IMR-90 (cell line): ENCODE results near the gene AGPAT1. TPM values are rescaled to one million over a fixed set of nuclear protein-coding genes. Genes with fewer than 3 reads are reported as not detected.

Experiments used
- ATAC-seq: fragments of 200-7000 bp; cut with Tn5 transposase; 2 replicates; pipeline ENCODE4 v1.9.1; 2020; ENCODE audit warnings: low read depth, mild to moderate bottlenecking, moderate library complexity
- BruUV-seq: library from RNA; stranded (reverse); fragments of 400-500 nt; replicated peaks from 2 replicates; lab custom pipeline; 2021; lab: Mats Ljungman, UMichigan
- CTCF ChIA-PET: fragments of 300-600 bp; formaldehyde crosslinking; extraction: SDS; loops from one replicate; lab custom pipeline; 2021; ENCODE audit warnings: antibody characterized with exemption; lab: Yijun Ruan, JAX
- POLR2A ChIA-PET: fragments of 300-600 bp; sonication (Branson Sonifier 250); formaldehyde crosslinking; loops from one replicate; lab custom pipeline; 2022; ENCODE audit warnings: antibody characterized with exemption; ENCODE audit not compliant: unreplicated experiment; lab: Charles Lee
- DNase-seq: peaks from one replicate; pipeline ENCODE4 v3.0.0; 2013
- H2AFZ ChIP-seq: replicated peaks from 2 replicates; pipeline ENCODE3; 2013; ENCODE audit warnings: low read length, mild to moderate bottlenecking; ENCODE audit not compliant: poor library complexity
- H2AK5ac ChIP-seq: 2 replicates; pipeline ENCODE4 v1.6.1; 2013; ENCODE audit warnings: low read depth, low read length, inconsistent platforms
- H2AK9ac ChIP-seq: replicated peaks from 2 replicates; pipeline ENCODE3; 2013; ENCODE audit warnings: mild to moderate bottlenecking, low read depth, low read length, moderate library complexity; ENCODE audit not compliant: poor library complexity
- H2BK120ac ChIP-seq: 2 replicates; pipeline ENCODE4 v1.6.1; 2013; ENCODE audit warnings: low read depth, low read length, inconsistent platforms
- H2BK15ac ChIP-seq: 3 replicates; pipeline ENCODE4 v1.6.1; 2013; ENCODE audit warnings: low read depth, low read length, inconsistent platforms
- H2BK20ac ChIP-seq: 2 replicates; pipeline ENCODE4 v1.6.1; 2013; ENCODE audit warnings: low read depth, mild to moderate bottlenecking, inconsistent platforms, low read length, moderate library complexity
- H2BK5ac ChIP-seq: 2 replicates; pipeline ENCODE4 v1.6.1; 2013; ENCODE audit warnings: mild to moderate bottlenecking, low read depth, low read length, inconsistent platforms; ENCODE audit not compliant: poor library complexity, severe bottlenecking
- H3K14ac ChIP-seq: replicated peaks from 2 replicates; pipeline ENCODE4 v1.6.1; 2013; ENCODE audit warnings: low read depth, low read length, inconsistent platforms
- H3K18ac ChIP-seq: 2 replicates; pipeline ENCODE4 v1.6.1; 2013; ENCODE audit warnings: low read depth, low read length, control low read depth
- H3K23ac ChIP-seq: 2 replicates; pipeline ENCODE4 v1.6.1; 2013; ENCODE audit warnings: low read depth, low read length, inconsistent platforms
- H3K27ac ChIP-seq: 2 replicates; pipeline ENCODE4 v1.5.1; 2013; ENCODE audit warnings: mild to moderate bottlenecking, control low read depth, low read length; ENCODE audit not compliant: insufficient read depth
- H3K27me3 ChIP-seq: 2 replicates; pipeline ENCODE4 v1.6.1; 2013; ENCODE audit warnings: low read length; ENCODE audit not compliant: control insufficient read depth, insufficient read depth
- H3K36me3 ChIP-seq: 2 replicates; pipeline ENCODE4 v1.6.1; 2013; ENCODE audit warnings: low read length, mixed read lengths; ENCODE audit not compliant: control insufficient read depth, insufficient read depth
- H3K4ac ChIP-seq: 2 replicates; pipeline ENCODE4 v1.6.1; 2013; ENCODE audit warnings: low read depth, low read length, inconsistent platforms
- H3K4me1 ChIP-seq: 2 replicates; pipeline ENCODE4 v1.6.1; 2013; ENCODE audit warnings: low read length, mixed read lengths; ENCODE audit not compliant: control insufficient read depth, insufficient read depth
- H3K4me2 ChIP-seq: 2 replicates; pipeline ENCODE4 v1.6.1; 2013; ENCODE audit warnings: low read depth, mild to moderate bottlenecking, control low read depth, low read length, moderate library complexity
- H3K4me3 ChIP-seq: 2 replicates; pipeline ENCODE4 v1.5.1; 2013; ENCODE audit warnings: low read depth, mild to moderate bottlenecking, control low read depth, low read length, moderate library complexity; ENCODE audit not compliant: insufficient read depth
- H3K56ac ChIP-seq: 2 replicates; pipeline ENCODE4 v1.6.1; 2013; ENCODE audit warnings: low read length, inconsistent platforms; ENCODE audit not compliant: insufficient read depth; ENCODE audit errors: extremely low read depth
- H3K79me1 ChIP-seq, 2 experiments: 2 replicates each; pipeline ENCODE4 v1.6.1; 2013; ENCODE audit warnings: low read length in 2 of 2, inconsistent platforms in 1 of 2, low read depth in 1 of 2
- H3K9ac ChIP-seq: 2 replicates; pipeline ENCODE4 v1.6.1; 2013; ENCODE audit warnings: low read depth, low read length, control low read depth
- H3K9me1 ChIP-seq: 2 replicates; pipeline ENCODE4 v1.6.1; 2013; ENCODE audit warnings: low read length, inconsistent platforms; ENCODE audit not compliant: insufficient read depth
- H3K9me3 ChIP-seq: 2 replicates; pipeline ENCODE4 v1.6.1; 2013; ENCODE audit warnings: low read length; ENCODE audit not compliant: control insufficient read depth, insufficient read depth
- H4K20me1 ChIP-seq: 2 replicates; pipeline ENCODE4 v1.6.1; 2013; ENCODE audit warnings: low read length, inconsistent platforms; ENCODE audit not compliant: insufficient read depth
- H4K5ac ChIP-seq: 2 replicates; pipeline ENCODE4 v1.6.1; 2013; ENCODE audit warnings: mild to moderate bottlenecking, low read depth, low read length, control low read depth
- H4K8ac ChIP-seq, 2 experiments: 2 replicates each; pipeline ENCODE4 v1.6.1; 2013; ENCODE audit warnings: low read depth in 2 of 2, low read length in 2 of 2, control low read depth in 1 of 2, inconsistent platforms in 1 of 2
- H4K91ac ChIP-seq: 2 replicates; pipeline ENCODE4 v1.6.1; 2013; ENCODE audit warnings: low read depth, low read length, inconsistent platforms; ENCODE audit not compliant: insufficient read depth
- BHLHE40 ChIP-seq: fragments of 150-350 bp; IDR thresholded peaks from 2 replicates; pipeline ENCODE4 v1.6.1; 2016; ENCODE audit warnings: mild to moderate bottlenecking, low read depth, low read length
- CEBPB ChIP-seq: IDR thresholded peaks from 2 replicates; pipeline ENCODE4 v1.6.1; 2012; ENCODE audit warnings: low read depth, low read length, improper control_type of control experiment
- CHD1 ChIP-seq: IDR thresholded peaks from 2 replicates; pipeline ENCODE4 v1.6.1; 2012; ENCODE audit warnings: low read depth, low read length, improper control_type of control experiment
- CTCF ChIP-seq: conservative IDR thresholded peaks from 2 replicates; pipeline ENCODE4 v1.5.1; 2012; ENCODE audit warnings: mild to moderate bottlenecking, low read depth, low read length, improper control_type of control experiment
- ELK1 ChIP-seq: fragments of 150-350 bp; IDR thresholded peaks from 2 replicates; pipeline ENCODE4 v1.6.1; 2016; ENCODE audit warnings: low read depth, mild to moderate bottlenecking, low read length, moderate library complexity, borderline replicate concordance
- FOS ChIP-seq: fragments of 150-350 bp; IDR thresholded peaks from 2 replicates; pipeline ENCODE4 v1.6.1; 2016; ENCODE audit warnings: low read depth, low read length
- MAFK ChIP-seq: IDR thresholded peaks from 2 replicates; pipeline ENCODE4 v1.6.1; 2012; ENCODE audit warnings: low read depth, low read length, improper control_type of control experiment
- MAZ ChIP-seq: IDR thresholded peaks from 2 replicates; pipeline ENCODE4 v1.6.1; 2012; ENCODE audit warnings: low read depth, mild to moderate bottlenecking, low read length, improper control_type of control experiment, moderate library complexity, borderline replicate concordance
- MXI1 ChIP-seq: IDR thresholded peaks from 2 replicates; pipeline ENCODE4 v1.6.1; 2012; ENCODE audit warnings: low read depth, mild to moderate bottlenecking, low read length, moderate library complexity, borderline replicate concordance
- NFE2L2 ChIP-seq: fragments of 150-350 bp; IDR thresholded peaks from 2 replicates; pipeline ENCODE4 v1.6.1; 2016; ENCODE audit warnings: low read depth, mild to moderate bottlenecking, low read length
- POLR2A ChIP-seq: IDR thresholded peaks from 2 replicates; pipeline ENCODE4 v1.6.1; 2012; ENCODE audit warnings: mild to moderate bottlenecking, low read depth, low read length
- RCOR1 ChIP-seq: IDR thresholded peaks from 2 replicates; pipeline ENCODE4 v1.6.1; 2012; ENCODE audit warnings: mild to moderate bottlenecking, low read length, improper control_type of control experiment; ENCODE audit not compliant: insufficient replicate concordance
- SMC3 ChIP-seq: fragments of 150-350 bp; IDR thresholded peaks from 2 replicates; pipeline ENCODE4 v1.6.1; 2016; ENCODE audit warnings: low read depth, mild to moderate bottlenecking, antibody characterized with exemption, low read length, moderate library complexity
- WGBS, 2 experiments: methylation state at CpG; one replicate each; pipeline versions ENCODE4 v1.1.5 to v1.1.7; 2013; ENCODE audit warnings: missing lambda C conversion rate in 2 of 2; ENCODE audit not compliant: insufficient read length in 1 of 2; ENCODE audit errors: extremely low coverage in 2 of 2; 5-methylcytosine and 5-hydroxymethylcytosine counted together
- dilution Hi-C: fragments of 300-500 bp; cut with HindIII; formaldehyde crosslinking; loops from one replicate; pipeline ENCODE4 v1.14.3; 2018; ENCODE audit warnings: low sequenced_read_pairs; ENCODE audit not compliant: unreplicated experiment
- in situ Hi-C: fragments of 300-500 bp; cut with MboI; formaldehyde crosslinking; loops from 3 replicates; pipeline ENCODE4 v1.14.3; 2019; ENCODE audit warnings: low sequenced_read_pairs, inconsistent platforms, mixed read lengths
- intact Hi-C: fragments of 100-400 bp; cut with micrococcal nuclease; formaldehyde crosslinking; loops from 2 replicates; pipeline ENCODE4 v1.10.0; 2022
- polyA plus RNA-seq, 3 experiments: library from polyadenylated mRNA; depleted of rRNA; stranded (reverse); fragments of >200 nt; gene quantifications; 2 replicates each; pipeline ENCODE4 v1.2.3, GENCODE V29; 2012; ENCODE audit warnings: low replicate concordance in 1 of 3
- total RNA-seq: library from RNA; depleted of rRNA; stranded (reverse); fragments of >200 nt; gene quantifications from 2 replicates; pipeline ENCODE4 v1.2.3, GENCODE V29; 2012
- TF ChIP-seq, protein P1 (sequence below): fragments of 150-350 bp; IDR thresholded peaks from 2 replicates; pipeline ENCODE4 v1.6.1; 2017; ENCODE audit warnings: mild to moderate bottlenecking, antibody characterized with exemption, low read length, low read depth

The AGPAT1 gene
- total and polyA plus RNA-seq, 2 of the 4 experiments (the other 2 are of a cell fraction), result 27.2 to 116 TPM

DNA sequence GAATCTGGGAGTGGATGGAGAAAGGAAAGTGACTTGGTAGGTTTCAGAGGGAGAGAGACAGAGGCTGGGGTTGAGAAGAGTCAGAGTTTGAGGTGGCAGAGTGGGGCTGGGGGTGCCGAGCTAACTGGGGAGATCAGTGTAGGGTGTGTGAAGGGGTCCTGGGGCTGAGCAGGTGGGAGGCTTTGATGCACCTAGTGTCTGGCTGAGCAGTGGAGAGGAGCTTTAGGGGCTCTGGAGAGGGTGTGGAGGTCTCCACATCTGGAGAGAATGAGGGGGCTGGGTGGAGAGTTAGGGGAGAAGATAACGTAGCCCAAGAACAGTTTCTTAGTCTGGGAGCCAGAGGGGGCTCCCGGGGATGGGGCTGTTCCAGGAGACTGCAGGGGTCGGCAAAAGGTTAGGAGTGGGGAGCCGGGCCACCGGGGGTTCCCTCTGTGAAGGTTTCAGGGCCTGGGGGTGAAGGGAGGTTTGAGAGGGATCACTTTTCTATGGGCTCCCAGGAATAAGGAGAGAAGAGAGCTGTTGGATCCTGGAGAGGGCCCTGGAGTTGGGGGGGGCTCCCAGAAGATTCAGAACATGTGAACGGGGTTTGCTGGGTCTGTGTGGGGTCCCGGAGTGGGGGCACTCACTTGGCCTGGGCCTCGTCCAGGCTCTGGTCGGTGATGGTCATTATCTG is 13.3 kb upstream of the AGPAT1 start:
- Histone ChIP-seq H3K56ac (peak overlapping the region; percentile 98), H3K79me1 (peaks cover 21 to 65% of the 10 kb centered on the region in 2 experiments), H3K14ac (peak overlapping the region; percentile 99), H4K20me1 (no peaks in the 10 kb centered on the region), H3K18ac (peak overlapping the region; percentile 68), H2BK15ac (peak overlapping the region; percentile 41; the same call in 1 of the 3 replicates), H3K23ac (peak overlapping the region; percentile 99), H4K5ac (peak overlapping the region; percentile 65), H3K36me3 (peaks cover 19% of the 10 kb centered on the region), H3K4me2 (peak overlapping the region; percentile 85), H3K27me3 (no peaks in the 10 kb centered on the region), H2AK9ac (peak overlapping the region; percentile 88), H2BK20ac (0 out of 2 replicates have a peak overlapping the region, but pooled peaks have one; percentile 1), H3K9me3 (no peaks in the 10 kb centered on the region), H4K91ac (peak overlapping the region; percentile 96), H2BK5ac (peak overlapping the region; percentile 83), H2AFZ (peak overlapping the region; percentile 67), H3K4ac (peak overlapping the region; percentile 97), H3K4me3 (peak overlapping the region; percentile 75), H3K9ac (peak overlapping the region; percentile 99), H4K8ac (peak overlapping the region; percentile 76 to 87), H2BK120ac (peak overlapping the region; percentile 72), H3K4me1 (peaks cover 12% of the 10 kb centered on the region), H3K27ac (peak overlapping the region; percentile 91), H3K9me1 (peaks cover 19% of the 10 kb centered on the region), H2AK5ac (peak overlapping the region; percentile 99)
- WGBS, 2 experiments, result 0% methylated on average over 1 of the region's 10 CpGs; no CpG with 5 or more reads in 1 of the 2 experiments
- dilution Hi-C loops, result no loop called here
- ChIA-PET CTCF (no interaction called here), POLR2A (interaction anchor here (1.8 kb wide), 1 partner anchor 12 kb away, joined by 5 read pairs; no protein-coding TSS in a partner anchor)
- ATAC-seq (peak; percentile 1), DNase-seq (no peak)
- in situ Hi-C loops, result loop anchor here (25.0 kb wide), 1 partner anchor 773 kb away; the partner anchor contains the start of genes BRD2 and HLA-DMA
- BruUV-seq, result no TSS peak
- intact Hi-C loops, result loop anchor here (5.0 kb wide), 1 partner anchor 783 kb away; no protein-coding TSS in a partner anchor
- TF ChIP-seq ELK1 (no peak), FOS (no peak), MAZ (no peak), SMC3 (no peak), MAFK (no peak), NFE2L2 (no peak), CTCF (no peak), RCOR1 (no peak), MXI1 (no peak), CEBPB (no peak), CHD1 (no peak), POLR2A (no peak), BHLHE40 (no peak)
- TF ChIP-seq, protein P1, sequence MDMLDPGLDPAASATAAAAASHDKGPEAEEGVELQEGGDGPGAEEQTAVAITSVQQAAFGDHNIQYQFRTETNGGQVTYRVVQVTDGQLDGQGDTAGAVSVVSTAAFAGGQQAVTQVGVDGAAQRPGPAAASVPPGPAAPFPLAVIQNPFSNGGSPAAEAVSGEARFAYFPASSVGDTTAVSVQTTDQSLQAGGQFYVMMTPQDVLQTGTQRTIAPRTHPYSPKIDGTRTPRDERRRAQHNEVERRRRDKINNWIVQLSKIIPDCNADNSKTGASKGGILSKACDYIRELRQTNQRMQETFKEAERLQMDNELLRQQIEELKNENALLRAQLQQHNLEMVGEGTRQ, result no peak
